Urothelium cell line (cell line): Measurements from ENCODE around the gene TMEM25.
"Not testable (repeated sequence)": the region's sequence is repeated elsewhere in the genome, so short reads cannot be mapped to it uniquely, and the experiment has no call there.

Source experiments
- DNase-seq: peaks from one replicate; pipeline ENCODE4 v3.0.0; 2011; ENCODE audit warnings: low spot score, mixed read lengths
- FAIRE-seq: peaks from 2 replicates; lab custom pipeline; 2011; peaks lifted over from hg19 to GRCh38; lab: Jason Lieb, UNC

The TMEM25 gene

DNA sequence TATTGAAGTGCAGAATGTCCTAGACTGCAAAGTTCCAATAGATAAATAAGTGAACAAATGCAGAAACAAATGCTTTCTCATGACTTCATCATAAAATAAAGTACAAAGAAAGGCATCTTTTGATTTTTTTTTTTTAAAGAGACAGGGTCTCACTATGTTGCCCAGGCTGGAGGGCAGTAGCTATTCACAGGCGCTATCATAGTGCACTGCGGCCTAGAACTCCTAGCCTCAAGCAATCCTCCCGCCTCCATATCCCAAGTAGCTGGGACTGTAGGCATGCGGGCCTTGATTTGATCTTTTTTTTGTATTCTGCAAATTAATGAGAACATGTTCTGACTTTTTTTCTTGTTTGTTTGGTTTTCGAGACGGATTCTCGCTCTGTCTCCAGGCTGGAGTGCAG is 43.6 kb downstream of the TMEM25 start:
- FAIRE-seq (no peak), DNase-seq (no peak)

DNA sequence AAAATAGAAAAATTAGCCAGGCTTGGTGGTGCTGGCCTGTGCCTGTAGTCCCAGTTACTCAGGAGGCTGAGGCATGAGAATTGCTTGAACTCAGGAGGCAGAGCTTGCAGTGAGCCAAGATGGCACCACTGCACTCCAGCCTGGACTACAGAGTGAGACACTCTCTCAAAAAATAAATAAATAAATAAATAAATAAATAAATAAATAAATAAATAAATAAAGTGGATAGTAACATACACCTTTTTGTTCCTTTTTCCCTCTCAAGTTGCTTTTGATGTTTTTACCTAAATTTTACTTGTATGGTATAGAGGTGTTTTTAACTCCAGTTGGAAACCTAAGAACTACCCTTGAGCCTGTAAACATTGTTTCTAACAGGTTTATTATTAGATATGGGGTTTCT is 47.0 kb downstream of the TMEM25 start:
- not testable (repeated sequence) for FAIRE-seq, DNase-seq

DNA sequence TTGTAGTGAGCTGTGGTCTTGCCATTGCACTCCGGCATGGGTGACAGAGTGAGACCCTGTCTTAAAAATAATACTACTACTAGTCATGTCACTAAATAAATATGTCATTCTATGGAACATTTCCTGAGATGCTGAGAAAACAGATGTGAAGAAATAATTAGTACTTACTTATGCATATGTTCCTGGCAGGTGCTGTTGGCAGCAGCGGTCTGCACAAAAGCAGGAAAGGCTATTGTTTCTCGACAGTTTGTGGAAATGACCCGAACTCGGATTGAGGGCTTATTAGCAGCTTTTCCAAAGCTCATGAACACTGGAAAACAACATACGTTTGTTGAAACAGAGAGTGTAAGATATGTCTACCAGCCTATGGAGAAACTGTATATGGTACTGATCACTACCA is 50.1 kb downstream of the TMEM25 start:
- no peak for FAIRE-seq
- DNase-seq = no peak
